RWPE2 (cell line): Measurements from ENCODE around the gene ARL6IP5.

Source experiments
- ATAC-seq: fragments of 200-7000 bp; cut with Tn5 transposase; 3 replicates; pipeline ENCODE4 v1.9.1; 2021; ENCODE audit warnings: low read depth
- DNase-seq: peaks from one replicate; pipeline ENCODE4 v3.0.0-alpha.2; 2020; ENCODE audit warnings: low spot score
- H3K27ac ChIP-seq: fragments of 450-650 bp; 2 replicates; pipeline ENCODE4 v1.5.1; 2017; ENCODE audit warnings: mild to moderate bottlenecking; ENCODE audit not compliant: poor library complexity, severe bottlenecking
- H3K27me3 ChIP-seq: fragments of 250-450 bp; sonication (Bioruptor Pico); 2 replicates; pipeline ENCODE4 v1.5.1; 2021; ENCODE audit warnings: mild to moderate bottlenecking, moderate library complexity; ENCODE audit not compliant: insufficient read depth, poor library complexity, severe bottlenecking
- H3K36me3 ChIP-seq: fragments of 250-450 bp; sonication (Bioruptor Pico); 2 replicates; pipeline ENCODE4 v1.5.1; 2020; ENCODE audit warnings: low read depth, mild to moderate bottlenecking, moderate library complexity
- H3K4me1 ChIP-seq: fragments of 250-450 bp; sonication (Bioruptor Pico); 2 replicates; pipeline ENCODE4 v1.5.1; 2021; ENCODE audit warnings: mild to moderate bottlenecking, moderate library complexity; ENCODE audit not compliant: insufficient read depth, poor library complexity, severe bottlenecking
- H3K4me3 ChIP-seq: fragments of 250-450 bp; sonication (Bioruptor Pico); 2 replicates; pipeline ENCODE4 v1.5.1; 2021; ENCODE audit warnings: mild to moderate bottlenecking, moderate library complexity; ENCODE audit not compliant: severe bottlenecking
- H3K9me3 ChIP-seq: fragments of 250-450 bp; sonication (Bioruptor Pico); 2 replicates; pipeline ENCODE4 v1.5.1; 2021; ENCODE audit warnings: mild to moderate bottlenecking, moderate library complexity; ENCODE audit not compliant: severe bottlenecking
- TF ChIP-seq, protein P1 (sequence below): fragments of 450-650 bp; IDR thresholded peaks from one replicate; pipeline ENCODE4 v1.5.1; 2017; ENCODE audit warnings: mild to moderate bottlenecking, moderate library complexity; ENCODE audit not compliant: poor library complexity, severe bottlenecking

Gene ARL6IP5

DNA sequence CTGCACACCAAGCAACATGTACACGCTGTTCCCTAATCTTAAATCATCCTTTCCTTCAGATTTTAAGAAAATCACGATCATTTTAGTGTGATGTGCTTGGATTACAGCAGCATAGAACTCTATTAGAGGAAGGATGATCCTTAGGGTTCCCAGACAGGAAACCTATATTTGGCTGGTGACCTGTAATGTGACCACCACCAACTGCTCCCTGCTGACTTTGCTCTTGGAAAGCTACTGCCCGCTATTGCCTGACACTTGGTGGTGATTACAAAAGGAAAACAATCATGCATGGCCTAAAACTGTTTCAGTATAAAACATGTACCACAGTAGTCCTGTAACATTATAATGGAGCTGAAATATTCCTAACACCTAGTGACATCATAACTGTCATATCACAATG is 64.8 kb downstream of the ARL6IP5 start:
- TF ChIP-seq, protein P1, sequence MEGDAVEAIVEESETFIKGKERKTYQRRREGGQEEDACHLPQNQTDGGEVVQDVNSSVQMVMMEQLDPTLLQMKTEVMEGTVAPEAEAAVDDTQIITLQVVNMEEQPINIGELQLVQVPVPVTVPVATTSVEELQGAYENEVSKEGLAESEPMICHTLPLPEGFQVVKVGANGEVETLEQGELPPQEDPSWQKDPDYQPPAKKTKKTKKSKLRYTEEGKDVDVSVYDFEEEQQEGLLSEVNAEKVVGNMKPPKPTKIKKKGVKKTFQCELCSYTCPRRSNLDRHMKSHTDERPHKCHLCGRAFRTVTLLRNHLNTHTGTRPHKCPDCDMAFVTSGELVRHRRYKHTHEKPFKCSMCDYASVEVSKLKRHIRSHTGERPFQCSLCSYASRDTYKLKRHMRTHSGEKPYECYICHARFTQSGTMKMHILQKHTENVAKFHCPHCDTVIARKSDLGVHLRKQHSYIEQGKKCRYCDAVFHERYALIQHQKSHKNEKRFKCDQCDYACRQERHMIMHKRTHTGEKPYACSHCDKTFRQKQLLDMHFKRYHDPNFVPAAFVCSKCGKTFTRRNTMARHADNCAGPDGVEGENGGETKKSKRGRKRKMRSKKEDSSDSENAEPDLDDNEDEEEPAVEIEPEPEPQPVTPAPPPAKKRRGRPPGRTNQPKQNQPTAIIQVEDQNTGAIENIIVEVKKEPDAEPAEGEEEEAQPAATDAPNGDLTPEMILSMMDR: no peak
- Histone ChIP-seq H3K36me3 (no peaks in the 10 kb centered on the region), H3K4me1 (no peaks in the 10 kb centered on the region), H3K4me3 (no peak overlapping the region), H3K9me3 (no peaks in the 10 kb centered on the region), H3K27me3 (no peaks in the 10 kb centered on the region), H3K27ac (no peak overlapping the region)
- ATAC-seq (no peak), DNase-seq (no peak)
